ENCODE results near the gene DNMT1. TPM values are rescaled to one million over a fixed set of nuclear protein-coding genes. Genes with fewer than 3 reads are reported as not detected.

DNMT1 gene
- total RNA-seq, 1 experiment from 2014 or later: 227 TPM

GRCh38 chr19:10209315-10209714 is 14.6 kb upstream of the DNMT1 start:
- Histone ChIP-seq H3K9ac (ENCODE audit: extremely low read depth, insufficient read length, low read length) (no peak overlapping the region), H4K5ac (ENCODE audit: insufficient read length, low read depth, low read length) (no peak overlapping the region), H3K9me3 (ENCODE audit: control insufficient read depth, low read depth, low read length) (no peaks in the 10 kb centered on the region), H2BK120ac (ENCODE audit: low read depth, low read length, poor library complexity, severe bottlenecking) (no peak overlapping the region), H3K27me3 (ENCODE audit: insufficient read depth, low read length) (no peaks in the 10 kb centered on the region), H4K20me1 (ENCODE audit: control insufficient read depth, insufficient read depth, insufficient read length) (no peaks in the 10 kb centered on the region), H2BK15ac (ENCODE audit: low read depth, low read length) (no peak overlapping the region), H3K14ac (ENCODE audit: insufficient read depth, low read length) (no peak overlapping the region), H2BK5ac (ENCODE audit: insufficient read length, low read length) (no peak overlapping the region), H3K4me1 (ENCODE audit: insufficient read depth, low read length) (no peaks in the 10 kb centered on the region), H2BK12ac (ENCODE audit: insufficient read length, low read depth, low read length) (no peak overlapping the region), H3T11ph (ENCODE audit: low read length) (no peak overlapping the region), H2AFZ (ENCODE audit: low read length) (no peak overlapping the region), H3K27ac (ENCODE audit: insufficient read length, low read depth, low read length) (no peak overlapping the region), H3K79me1 (ENCODE audit: insufficient read depth, low read depth, low read length, poor library complexity, severe bottlenecking) (no peaks in the 10 kb centered on the region), H3K79me2 (ENCODE audit: insufficient read depth, low read length) (no peaks in the 10 kb centered on the region), H2AK5ac (ENCODE audit: insufficient read length, low read length) (no peak overlapping the region), H3K4ac (ENCODE audit: low read depth, low read length) (no peak overlapping the region), H3K4me2 (ENCODE audit: insufficient read depth, insufficient read length, low read length) (no peak overlapping the region), H3K18ac (ENCODE audit: insufficient read length, low read depth, low read length) (no peak overlapping the region), H2BK20ac (ENCODE audit: low read depth, low read length, poor library complexity, severe bottlenecking) (no peak overlapping the region), H3K23me2 (ENCODE audit: insufficient read length, low read depth, low read length, poor library complexity, severe bottlenecking) (no peaks in the 10 kb centered on the region), H3K23ac (ENCODE audit: insufficient read length, low read depth, low read length) (no peak overlapping the region), H4K8ac (replicated peaks; ENCODE audit: insufficient read length, low read depth, low read length) (no peak overlapping the region), H4K91ac (ENCODE audit: insufficient read length, low read depth, low read length) (no peak overlapping the region), H3K56ac (ENCODE audit: insufficient read length, low read depth, low read length) (no peak overlapping the region)
- Mint-ChIP-seq H3K36me3 (ENCODE audit: insufficient read depth in 1 of 3, low read depth in 3 of 3) (no peaks in the 10 kb centered on the region; a peak in 1 of 7 replicates), H3K4me3 (no peak overlapping the region), H3K27me3 (ENCODE audit: low read depth) (peaks cover 7% of the 10 kb centered on the region; the same call in 1 of the 2 replicates), H3K4me1 (peaks cover 8 to 13% of the 10 kb centered on the region in 2 experiments), H3K27ac (no peak overlapping the region), H3K9me3 (peaks cover 6 to 8% of the 10 kb centered on the region in 2 experiments; a peak in 2 of 5 replicates)
- WGBS (ENCODE audit: extremely low coverage, insufficient read length, low lambda C conversion rate): no CpG with 5 or more reads among the region's 4 CpGs
- no peak for TF ChIP-seq CTCF (conservative IDR thresholded peaks at IDR 0.05)
- DNase-seq: no peak

Measured in H9 (cell line).